ENCODE results near the gene LETM1.

LETM1 gene

GRCh38 chr4:1825326-1825725 lies 30.6 kb downstream of the LETM1 start:
- no peak for DNase-seq (ENCODE audit: low spot score)

GRCh38 chr4:1824746-1825145 lies 31.2 kb downstream of the LETM1 start:
- no peak for DNase-seq (ENCODE audit: low spot score)

- DNase-seq (ENCODE audit: low spot score) = no peak
Measured at GRCh38 chr4:1823545-1823932, 32.4 kb downstream of the LETM1 start.

GRCh38 chr4:1822568-1823544 lies 33.1 kb downstream of the LETM1 start:
- no peak for DNase-seq (ENCODE audit: low spot score)

GRCh38 chr4:1821679-1822567 lies 34.0 kb downstream of the LETM1 start:
- no peak for DNase-seq (ENCODE audit: low spot score)

GRCh38 chr4:1819816-1820215 lies 36.1 kb downstream of the LETM1 start:
- no peak for DNase-seq (ENCODE audit: low spot score)

- DNase-seq (ENCODE audit: low spot score) = no peak
Measured at GRCh38 chr4:1819284-1819683, 36.7 kb downstream of the LETM1 start.

GRCh38 chr4:1815997-1816860 lies 39.7 kb downstream of the LETM1 start:
- DNase-seq (ENCODE audit: low spot score) = no peak

GRCh38 chr4:1815096-1815996 lies 40.6 kb downstream of the LETM1 start:
- DNase-seq (ENCODE audit: low spot score) = no peak

GRCh38 chr4:1814453-1814852 lies 41.5 kb downstream of the LETM1 start:
- DNase-seq (ENCODE audit: low spot score) = no peak

- no peak for DNase-seq (ENCODE audit: low spot score)
Measured at GRCh38 chr4:1813915-1814314, 42.0 kb downstream of the LETM1 start.

- DNase-seq (ENCODE audit: low spot score) = no peak
Measured at GRCh38 chr4:1813231-1813630, 42.7 kb downstream of the LETM1 start.

- DNase-seq (ENCODE audit: low spot score) = no peak
Measured at GRCh38 chr4:1812720-1813119, 43.2 kb downstream of the LETM1 start.

- no peak for DNase-seq (ENCODE audit: low spot score)
Measured at GRCh38 chr4:1810765-1811164, 45.2 kb downstream of the LETM1 start.

GRCh38 chr4:1809754-1810502 lies 46.0 kb downstream of the LETM1 start:
- peak; percentile 35 for DNase-seq (ENCODE audit: low spot score)

- DNase-seq (ENCODE audit: low spot score) = no peak
Measured at GRCh38 chr4:1808851-1809753, 46.9 kb downstream of the LETM1 start.

GRCh38 chr4:1808396-1808795 lies 47.6 kb downstream of the LETM1 start:
- DNase-seq (ENCODE audit: low spot score) = no peak

- no peak for DNase-seq (ENCODE audit: low spot score)
Measured at GRCh38 chr4:1807332-1807777, 48.6 kb downstream of the LETM1 start.

Data from COLO829 (cell line).